Measurements from ENCODE around the gene OPCML. TPM values are rescaled to one million over a fixed set of nuclear protein-coding genes. Genes with fewer than 3 reads are reported as not detected.

OPCML gene
- total RNA-seq, 5 donors from 2014 or later (not counting 1 experiment from before 2014, with no cell fraction given): not detected

- Mint-ChIP-seq H3K4me1 (peaks cover 0 to 1% (median 0%) of the 10 kb centered on the region in 3 donors), H3K27me3 (no peaks in the 10 kb centered on the region), H3K27ac (no peak overlapping the region), H3K36me3 (no peaks in the 10 kb centered on the region), H3K4me3 (no peak overlapping the region), H3K9me3 (peaks cover 0 to 3% (median 0%) of the 10 kb centered on the region in 3 donors)
- no peaks in the 10 kb centered on the region for H3K36me3 ChIP-seq (ENCODE audit: control insufficient read depth in 2 of 2, extremely low read depth in 1 of 2, insufficient read depth in 1 of 2, low read length in 1 of 2)
- WGBS (ENCODE audit: insufficient coverage): 93% methylated on average over 10 of the region's 10 CpGs
- H3K27ac ChIP-seq (ENCODE audit: low read length): no peak overlapping the region
- no peak overlapping the region for H3K4me3 ChIP-seq (ENCODE audit: control insufficient read depth in 1 of 2, extremely low read depth in 1 of 2, low read length in 1 of 2)
- ATAC-seq (replicated peaks in 1 of 4) (no peak), DNase-seq (no peak)
- H3K9me3 ChIP-seq: no peaks in the 10 kb centered on the region
- ChIA-PET CTCF (no interaction called here), POLR2A (no interaction called here)
- H3K27me3 ChIP-seq (replicated peaks in 1 of 2; ENCODE audit: control insufficient read depth in 2 of 2, extremely low read depth in 1 of 2, insufficient read depth in 2 of 2, low read length in 1 of 2): peaks cover 0 to 8% of the 10 kb centered on the region in 2 experiments
- H3K4me1 ChIP-seq (ENCODE audit: control insufficient read depth in 1 of 2, extremely low read depth in 1 of 2, insufficient read depth in 2 of 2, low read length in 2 of 2): no peaks in the 10 kb centered on the region
Measured at GRCh38 chr11:132872211-132872610, 660.1 kb downstream of the OPCML start.

GRCh38 chr11:132866783-132867545 is 665.3 kb downstream of the OPCML start:
- Histone ChIP-seq H3K27ac (ENCODE audit: low read length) (no peak overlapping the region), H3K36me3 (ENCODE audit: control insufficient read depth in 2 of 2, extremely low read depth in 1 of 2, insufficient read depth in 1 of 2, low read length in 1 of 2) (no peaks in the 10 kb centered on the region), H3K4me3 (ENCODE audit: control insufficient read depth in 1 of 2, extremely low read depth in 1 of 2, low read length in 1 of 2) (no peak overlapping the region), H3K4me1 (ENCODE audit: control insufficient read depth in 1 of 2, extremely low read depth in 1 of 2, insufficient read depth in 2 of 2, low read length in 2 of 2) (no peaks in the 10 kb centered on the region), H3K27me3 (replicated peaks in 1 of 2; ENCODE audit: control insufficient read depth in 2 of 2, extremely low read depth in 1 of 2, insufficient read depth in 2 of 2, low read length in 1 of 2) (peaks cover 0 to 8% of the 10 kb centered on the region in 2 experiments), H3K9me3 (no peaks in the 10 kb centered on the region)
- Mint-ChIP-seq H3K36me3 (no peaks in the 10 kb centered on the region), H3K9me3 (peaks cover 0 to 3% (median 2%) of the 10 kb centered on the region in 3 donors), H3K4me1 (no peaks in the 10 kb centered on the region), H3K4me3 (no peak overlapping the region), H3K27me3 (no peaks in the 10 kb centered on the region), H3K27ac (no peak overlapping the region)
- ChIA-PET CTCF (no interaction called here), POLR2A (no interaction called here)
- no peak for ATAC-seq (replicated peaks in 1 of 4)
- 23% methylated on average over 4 of the region's 5 CpGs for WGBS (ENCODE audit: insufficient coverage)
- DNase-seq: no peak

DNA sequence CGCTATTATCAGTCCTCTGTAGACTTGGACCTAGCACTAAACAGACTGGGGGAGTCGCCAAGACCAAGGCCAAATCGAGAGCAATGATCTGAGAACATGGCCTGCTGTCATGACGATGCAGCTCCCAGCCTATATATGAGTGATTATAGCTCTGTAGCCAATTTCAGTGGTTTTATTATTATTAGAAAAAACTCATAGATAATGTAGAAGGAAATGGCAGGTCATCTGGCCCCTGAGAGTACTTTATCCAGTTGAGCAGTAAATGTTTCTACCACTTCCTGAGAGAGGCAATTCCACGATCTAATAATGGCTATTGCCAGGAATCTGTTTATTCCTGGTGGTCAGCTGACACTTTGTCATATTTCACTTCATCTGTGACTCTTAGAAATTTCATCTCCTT is 666.7 kb downstream of the OPCML start:
- Mint-ChIP-seq H3K27ac (no peak overlapping the region), H3K4me1 (no peaks in the 10 kb centered on the region), H3K36me3 (no peaks in the 10 kb centered on the region), H3K27me3 (no peaks in the 10 kb centered on the region), H3K9me3 (peaks cover 0 to 3% (median 2%) of the 10 kb centered on the region in 3 donors), H3K4me3 (no peak overlapping the region)
- CTCF ChIA-PET: no interaction called here
- no peaks in the 10 kb centered on the region for H3K36me3 ChIP-seq (ENCODE audit: control insufficient read depth in 2 of 2, extremely low read depth in 1 of 2, insufficient read depth in 1 of 2, low read length in 1 of 2)
- no peak overlapping the region for H3K4me3 ChIP-seq (ENCODE audit: control insufficient read depth in 1 of 2, extremely low read depth in 1 of 2, low read length in 1 of 2)
- H3K4me1 ChIP-seq (ENCODE audit: control insufficient read depth in 1 of 2, extremely low read depth in 1 of 2, insufficient read depth in 2 of 2, low read length in 2 of 2): no peaks in the 10 kb centered on the region
- 40% methylated on average over 3 of the region's 5 CpGs for WGBS (ENCODE audit: insufficient coverage)
- peaks cover 0 to 8% of the 10 kb centered on the region in 2 experiments for H3K27me3 ChIP-seq (replicated peaks in 1 of 2; ENCODE audit: control insufficient read depth in 2 of 2, extremely low read depth in 1 of 2, insufficient read depth in 2 of 2, low read length in 1 of 2)
- DNase-seq (no peak), ATAC-seq (replicated peaks in 1 of 4) (no peak)
- no peaks in the 10 kb centered on the region for H3K9me3 ChIP-seq
- POLR2A ChIA-PET: no interaction called here
- H3K27ac ChIP-seq (ENCODE audit: low read length): no peak overlapping the region

GRCh38 chr11:132864811-132865576 is 667.3 kb downstream of the OPCML start:
- CTCF ChIA-PET: interaction anchor here in 1 of 2 donors (0.5 kb wide), 1 partner anchor 119 kb away, joined by 3 read pairs; no protein-coding TSS in a partner anchor
- Mint-ChIP-seq H3K27me3 (peaks cover 0 to under 1% of the 10 kb centered on the region in 2 donors), H3K36me3 (no peaks in the 10 kb centered on the region), H3K4me1 (no peaks in the 10 kb centered on the region), H3K9me3 (peaks cover 0 to 3% (median 2%) of the 10 kb centered on the region in 3 donors), H3K27ac (no peak overlapping the region), H3K4me3 (no peak overlapping the region)
- DNase-seq (no peak), ATAC-seq (replicated peaks in 1 of 4) (no peak)
- no peaks in the 10 kb centered on the region for H3K9me3 ChIP-seq
- 73% methylated on average over 8 of the region's 17 CpGs for WGBS (ENCODE audit: insufficient coverage)
- H3K4me3 ChIP-seq (ENCODE audit: control insufficient read depth in 1 of 2, extremely low read depth in 1 of 2, low read length in 1 of 2): no peak overlapping the region
- no peak overlapping the region for H3K27ac ChIP-seq (ENCODE audit: low read length)
- H3K27me3 ChIP-seq (replicated peaks in 1 of 2; ENCODE audit: control insufficient read depth in 2 of 2, extremely low read depth in 1 of 2, insufficient read depth in 2 of 2, low read length in 1 of 2): peaks cover 0 to 8% of the 10 kb centered on the region in 2 experiments
- no peaks in the 10 kb centered on the region for H3K4me1 ChIP-seq (ENCODE audit: control insufficient read depth in 1 of 2, extremely low read depth in 1 of 2, insufficient read depth in 2 of 2, low read length in 2 of 2)
- POLR2A ChIA-PET: no interaction called here
- no peaks in the 10 kb centered on the region for H3K36me3 ChIP-seq (ENCODE audit: control insufficient read depth in 2 of 2, extremely low read depth in 1 of 2, insufficient read depth in 1 of 2, low read length in 1 of 2)

DNA sequence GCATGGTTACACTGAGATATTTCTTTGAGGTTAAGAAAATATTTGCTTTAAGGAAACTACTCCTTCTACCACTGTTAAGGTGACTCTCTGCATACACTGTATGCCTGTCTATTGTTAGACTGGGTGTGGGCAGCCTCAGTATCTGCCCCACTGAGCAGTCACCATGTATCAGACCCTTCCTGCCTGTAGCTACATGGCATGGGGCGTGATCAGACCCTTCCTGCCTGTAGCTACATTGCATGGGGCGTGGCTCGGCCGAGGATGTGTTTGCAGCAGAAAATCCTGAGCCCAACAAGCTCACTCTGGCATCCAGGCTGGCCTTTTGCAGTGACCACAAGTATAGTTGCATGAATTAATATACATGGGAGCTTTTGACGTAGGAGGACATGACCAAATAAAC is 669.4 kb downstream of the OPCML start:
- ChIA-PET POLR2A (no interaction called here), CTCF (interaction anchor here in 1 of 2 donors (0.5 kb wide), 1 partner anchor 10 kb away, joined by 5 read pairs; no protein-coding TSS in a partner anchor)
- Mint-ChIP-seq H3K9me3 (peaks cover 0 to 3% (median 2%) of the 10 kb centered on the region in 3 donors), H3K27me3 (peaks cover 0 to 4% of the 10 kb centered on the region in 2 donors), H3K36me3 (no peaks in the 10 kb centered on the region), H3K4me1 (no peaks in the 10 kb centered on the region), H3K4me3 (no peak overlapping the region), H3K27ac (no peak overlapping the region)
- no peak overlapping the region for H3K4me3 ChIP-seq (ENCODE audit: control insufficient read depth in 1 of 2, extremely low read depth in 1 of 2, low read length in 1 of 2)
- no peaks in the 10 kb centered on the region for H3K9me3 ChIP-seq
- H3K36me3 ChIP-seq (ENCODE audit: control insufficient read depth in 2 of 2, extremely low read depth in 1 of 2, insufficient read depth in 1 of 2, low read length in 1 of 2): no peaks in the 10 kb centered on the region
- no peaks in the 10 kb centered on the region for H3K27me3 ChIP-seq (replicated peaks in 1 of 2; ENCODE audit: control insufficient read depth in 2 of 2, extremely low read depth in 1 of 2, insufficient read depth in 2 of 2, low read length in 1 of 2)
- H3K4me1 ChIP-seq (ENCODE audit: control insufficient read depth in 1 of 2, extremely low read depth in 1 of 2, insufficient read depth in 2 of 2, low read length in 2 of 2): no peaks in the 10 kb centered on the region
- no peak for ATAC-seq (replicated peaks in 1 of 4)
- 69% methylated on average over 2 of the region's 5 CpGs for WGBS (ENCODE audit: insufficient coverage)
- DNase-seq: no peak
- no peak overlapping the region for H3K27ac ChIP-seq (ENCODE audit: low read length)

- H3K4me1 Mint-ChIP-seq: no peaks in the 10 kb centered on the region
- H3K4me1 ChIP-seq (ENCODE audit: control insufficient read depth in 1 of 2, extremely low read depth in 1 of 2, insufficient read depth in 2 of 2, low read length in 2 of 2): no peaks in the 10 kb centered on the region
- H3K36me3 Mint-ChIP-seq: no peaks in the 10 kb centered on the region
- CTCF ChIA-PET: interaction anchor here (0.5 to 0.6 kb wide), 2 partner anchors 11 to 366 kb away, joined by 4 to 5 read pairs; no protein-coding TSS in a partner anchor
- POLR2A ChIA-PET: interaction anchor here in 1 of 2 donors (0.5 kb wide), 1 partner anchor 1499 kb away, joined by 3 read pairs; no protein-coding TSS in a partner anchor
- DNase-seq (no peak), ATAC-seq (replicated peaks in 1 of 4) (no peak)
- H3K27me3 Mint-ChIP-seq: peaks cover 0 to 4% of the 10 kb centered on the region in 2 donors
- 86% methylated on average over 4 of the region's 5 CpGs for WGBS (ENCODE audit: insufficient coverage)
- no peaks in the 10 kb centered on the region for H3K27me3 ChIP-seq (replicated peaks in 1 of 2; ENCODE audit: control insufficient read depth in 2 of 2, extremely low read depth in 1 of 2, insufficient read depth in 2 of 2, low read length in 1 of 2)
- no peak overlapping the region for H3K27ac ChIP-seq (ENCODE audit: low read length)
- peaks cover 0 to 2% (median 0%) of the 10 kb centered on the region in 3 donors for H3K9me3 Mint-ChIP-seq
- no peak overlapping the region for H3K27ac Mint-ChIP-seq
- no peak overlapping the region for H3K4me3 ChIP-seq (ENCODE audit: control insufficient read depth in 1 of 2, extremely low read depth in 1 of 2, low read length in 1 of 2)
- no peaks in the 10 kb centered on the region for H3K36me3 ChIP-seq (ENCODE audit: control insufficient read depth in 2 of 2, extremely low read depth in 1 of 2, insufficient read depth in 1 of 2, low read length in 1 of 2)
- H3K9me3 ChIP-seq: no peaks in the 10 kb centered on the region
- no peak overlapping the region for H3K4me3 Mint-ChIP-seq
Measured at GRCh38 chr11:132862137-132862536, 670.2 kb downstream of the OPCML start.
